Right cardiac atrium (tissue), 5 donors: Measurements from ENCODE around the gene JPH2. TPM values are rescaled to one million over a fixed set of nuclear protein-coding genes. Genes with fewer than 3 reads are reported as not detected.

Experiments
- ATAC-seq, 2 donors: fragments of 200-7000 bp; cut with Tn5 transposase; one replicate each; pipeline versions ENCODE4 v1.8.0 to v1.9.1; 2020; ENCODE audit warnings: moderate library complexity in 2 of 2, mild to moderate bottlenecking in 1 of 2
- DNase-seq, 3 donors: peaks; one replicate each; pipeline ENCODE4 v3.0.0-alpha.2; 2020
- H3K27ac ChIP-seq: one replicate; pipeline ENCODE4 v1.5.1; 2013; ENCODE audit warnings: mild to moderate bottlenecking, low read length, control low read depth, moderate library complexity
- H3K27me3 ChIP-seq: one replicate; pipeline ENCODE4 v1.6.1; 2013; ENCODE audit not compliant: control insufficient read depth, insufficient read depth
- H3K4me1 ChIP-seq: one replicate; pipeline ENCODE4 v1.6.1; 2013; ENCODE audit warnings: low read length; ENCODE audit not compliant: control insufficient read depth, insufficient read depth
- H3K4me3 ChIP-seq: one replicate; pipeline ENCODE4 v1.5.1; 2013; ENCODE audit warnings: low read length, control low read depth
- H3K9me3 ChIP-seq: one replicate; pipeline ENCODE4 v1.6.1; 2013; ENCODE audit warnings: low read length; ENCODE audit not compliant: control insufficient read depth
- WGBS: extraction: QIAGEN DNeasy Blood & Tissue Kit; methylation state at CpG from one replicate; pipeline ENCODE4 v1.1.7; 2013; 5-methylcytosine and 5-hydroxymethylcytosine counted together
- intact Hi-C, 4 donors: fragments of 100-400 bp; cut with DNase I; formaldehyde crosslinking; loops; one replicate each; pipeline versions ENCODE4 v1.11.0 to v1.14.0; 2022 to 2023
- polyA plus RNA-seq: library from polyadenylated mRNA; stranded (reverse); fragments of 200-250 nt; gene quantifications from one replicate; pipeline ENCODE4 v1.2.3, GENCODE V29; 2013
- total RNA-seq, 4 donors: library from RNA; stranded (reverse); fragmentation: NEBNext Ultra II Directional; extraction: Animal tissue kit (Norgen Biotek cat#: 25700); gene quantifications; one replicate each; pipeline ENCODE4 v1.2.1, GENCODE V29; 2021
- donor health status: healthy with polysubstance abuse.
- donor health status: DM: no; HTN: yes; CAD: no.
- donor health status: DM: no; HTN: no; CAD: no.
- donor health status: DM: no; HTN: yes; CAD: no; lungs with severe emphysema.
- donor health status: DM: yes; HTN: yes; CAD: no.

JPH2 gene
- total and polyA plus RNA-seq, 5 donors, result 78.2 to 117 (median 106) TPM

DNA sequence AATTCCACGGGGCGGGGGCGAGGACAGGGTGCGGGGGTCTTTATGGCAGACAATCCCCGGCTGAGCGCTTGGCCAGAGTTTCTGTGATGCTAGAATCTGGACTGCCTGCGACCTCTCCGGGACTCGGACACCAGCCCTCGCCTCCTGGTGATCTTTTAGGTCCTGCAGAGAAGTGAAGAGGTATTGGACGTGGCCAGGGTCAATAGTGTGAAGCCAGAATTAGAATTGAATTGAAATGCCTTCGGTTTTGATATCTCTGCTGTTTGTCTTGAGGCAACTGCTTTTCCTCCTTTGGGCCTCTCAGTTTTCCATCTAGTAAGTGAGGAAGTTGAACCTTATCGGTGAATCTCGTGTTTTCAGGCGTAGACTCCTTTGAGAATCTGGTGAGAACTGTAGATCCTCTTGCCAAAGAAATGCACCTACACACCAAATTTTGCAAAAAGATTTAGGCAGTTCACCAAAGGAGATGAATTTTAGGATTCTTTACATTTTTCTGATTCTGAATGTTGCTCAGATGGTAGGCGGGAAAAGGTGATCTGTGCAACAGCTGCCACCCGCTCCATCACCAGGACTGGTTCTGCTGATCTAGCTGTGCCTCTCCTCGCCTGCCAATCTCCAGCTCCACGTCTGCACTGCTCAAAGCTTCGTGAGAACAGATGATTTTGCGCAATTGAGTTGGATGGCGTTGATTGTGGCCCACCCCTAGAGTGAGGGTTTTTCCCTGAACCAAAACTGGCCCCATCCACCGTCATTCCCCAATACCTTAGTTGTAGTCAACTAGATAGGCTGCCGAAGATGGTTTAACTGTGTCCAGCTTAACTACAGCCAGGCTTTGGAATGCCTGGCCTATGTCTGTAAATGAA lies 24.4 kb upstream of the JPH2 start:
- ATAC-seq, result no peak
- Histone ChIP-seq H3K4me1 (peaks cover 2% of the 10 kb centered on the region), H3K4me3 (peak overlapping the region; percentile 74), H3K27ac (peak overlapping the region; percentile 87), H3K27me3 (no peaks in the 10 kb centered on the region), H3K9me3 (no peaks in the 10 kb centered on the region)
- 8% methylated on average over 24 of the region's 24 CpGs for WGBS
- intact Hi-C loops, result loop anchor here (10.0 kb wide), 4 partner anchors 173 to 523 kb away; no protein-coding TSS in a partner anchor
- DNase-seq, result peak in 2 of 3 donors; percentile 35 to 58

DNA sequence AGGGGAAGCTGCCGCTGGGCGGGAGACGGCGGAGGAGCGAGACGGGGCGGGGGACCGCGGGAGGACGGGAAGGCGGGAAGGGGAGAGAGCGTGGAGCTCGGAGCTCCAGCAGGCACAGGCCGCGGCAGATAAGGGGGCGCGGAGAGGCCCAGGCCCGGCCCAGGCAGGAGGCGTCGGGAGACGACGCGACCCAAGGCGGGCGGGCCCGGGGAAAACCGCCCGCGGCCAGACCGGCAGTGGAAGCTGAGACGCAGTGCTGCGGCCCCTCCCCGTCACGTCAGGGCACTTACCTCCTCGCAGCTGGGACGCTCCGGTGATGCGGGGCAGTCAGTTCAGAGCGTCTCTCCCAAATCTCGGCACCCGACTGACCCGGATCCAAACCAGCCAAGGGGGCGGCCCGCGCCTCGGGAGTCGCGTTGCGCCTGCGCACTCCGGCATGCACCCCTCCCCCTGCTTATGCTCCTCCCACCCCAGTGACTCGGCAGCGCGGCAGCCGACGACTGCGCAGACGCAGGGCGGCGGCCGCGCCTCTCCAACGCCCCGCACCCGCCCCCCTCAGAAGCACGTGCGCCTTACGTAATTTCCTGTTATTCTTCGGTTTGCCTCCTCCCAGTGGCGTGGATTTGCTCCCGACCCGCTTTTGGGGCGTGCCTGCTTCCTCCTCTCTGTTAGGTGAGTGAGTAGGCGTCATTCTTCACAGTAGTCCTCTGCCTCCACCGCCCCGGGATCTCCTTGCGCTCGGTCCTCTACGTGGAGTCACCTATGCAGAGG lies 23.6 kb upstream of the JPH2 start, which contains the start of gene OSER1:
Gene OSER1, minus strand, starts transcription at position 366 of the 771 bp plus-strand sequence. CDS start 3,814 bp downstream, outside the sequence.
- under 1% methylated on average over 79 of the region's 79 CpGs for WGBS
- peak; percentile 94 to 95 for ATAC-seq
- DNase-seq, result peak; percentile 95 to 99 (median 98)
- Histone ChIP-seq H3K27me3 (no peaks in the 10 kb centered on the region), H3K9me3 (no peaks in the 10 kb centered on the region), H3K4me1 (peaks cover 2% of the 10 kb centered on the region), H3K27ac (peak within 1 kb of the TSS; percentile 94), H3K4me3 (peak within 1 kb of the TSS; percentile 94)
- intact Hi-C loops, result loop anchor here (10.0 kb wide), 4 partner anchors 174 to 524 kb away; no protein-coding TSS in a partner anchor

DNA sequence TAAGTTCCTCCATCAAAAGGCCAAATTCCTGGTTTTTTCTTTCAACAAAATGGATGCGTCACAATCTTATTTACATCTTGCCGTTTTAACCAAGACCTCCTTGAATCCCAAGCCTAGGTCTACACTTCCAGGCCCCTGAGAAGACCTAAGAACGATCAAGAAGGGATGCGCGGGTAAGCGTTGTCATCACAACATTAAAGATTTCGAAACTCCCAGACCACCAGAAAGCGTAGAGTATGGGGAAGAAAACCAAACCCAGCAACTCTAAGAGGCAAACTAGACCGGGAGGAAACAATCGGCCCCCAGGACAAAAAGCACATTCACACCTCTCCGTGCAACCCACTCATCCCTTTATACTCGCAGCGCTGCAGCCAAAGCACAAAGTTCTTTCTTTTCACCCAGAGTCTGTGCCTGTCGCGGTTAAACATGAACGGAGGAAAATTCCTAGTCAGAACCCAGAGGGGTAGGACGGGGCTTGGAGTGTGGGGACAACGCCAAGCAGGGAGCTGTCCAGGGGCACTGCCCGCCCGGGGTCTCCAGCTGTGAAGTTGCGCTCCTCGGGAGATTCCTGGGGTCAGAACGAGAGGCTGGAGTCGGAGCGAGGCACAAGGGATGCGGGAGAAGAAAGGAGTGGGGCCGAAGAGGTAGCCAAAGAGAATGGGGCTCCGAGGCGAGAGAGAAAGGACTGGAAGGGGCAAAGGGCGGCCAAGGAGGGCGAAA lies 22.9 kb upstream of the JPH2 start:
- H3K27ac ChIP-seq, result peak overlapping the region; percentile 94
- H3K9me3 ChIP-seq, result no peaks in the 10 kb centered on the region
- DNase-seq, result no peak
- WGBS, result 1% methylated on average over 31 of the region's 31 CpGs
- H3K27me3 ChIP-seq, result no peaks in the 10 kb centered on the region
- intact Hi-C loops, result loop anchor here (10.0 kb wide), 4 partner anchors 175 to 525 kb away; no protein-coding TSS in a partner anchor
- peak; percentile 8 to 10 for ATAC-seq
- H3K4me3 ChIP-seq, result peak overlapping the region; percentile 94
- H3K4me1 ChIP-seq, result peaks cover 2% of the 10 kb centered on the region

DNA sequence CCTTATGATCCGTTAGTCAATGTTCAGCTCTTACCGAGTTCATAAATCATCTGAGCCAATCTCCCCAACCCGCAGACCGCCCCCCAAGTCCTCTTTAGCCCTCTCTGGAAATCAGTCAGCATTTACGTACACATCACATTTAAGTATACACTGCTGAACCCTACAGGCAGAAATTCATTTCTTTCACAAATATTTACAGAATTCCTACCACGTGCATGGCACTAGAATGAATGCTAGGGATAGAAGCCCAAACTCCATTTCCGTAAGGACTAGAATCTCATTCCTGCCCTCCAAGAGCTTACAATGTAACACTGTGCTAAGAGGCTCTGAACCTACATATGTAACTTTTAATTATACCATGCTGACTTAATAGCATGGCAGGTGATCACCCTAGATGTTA lies 21.8 kb upstream of the JPH2 start:
- peaks cover 2% of the 10 kb centered on the region for H3K4me1 ChIP-seq
- DNase-seq (no peak), ATAC-seq (no peak)
- 33% methylated on average over 7 of the region's 7 CpGs for WGBS
- no peaks in the 10 kb centered on the region for H3K27me3 ChIP-seq
- no peaks in the 10 kb centered on the region for H3K9me3 ChIP-seq
- H3K27ac ChIP-seq, result no peak overlapping the region
- intact Hi-C loops, result no loop called here
- H3K4me3 ChIP-seq, result peak overlapping the region; percentile 94

- Histone ChIP-seq H3K27me3 (no peaks in the 10 kb centered on the region), H3K9me3 (no peaks in the 10 kb centered on the region), H3K27ac (no peak overlapping the region), H3K4me1 (peaks cover 4% of the 10 kb centered on the region), H3K4me3 (peak overlapping the region; percentile 94)
- intact Hi-C loops, result no loop called here
- DNase-seq (no peak), ATAC-seq (no peak)
- WGBS, result 41% methylated on average over 7 of the region's 7 CpGs
Observed at GRCh38 chr20:44208165-44208564, 21.2 kb upstream of the JPH2 start.

GRCh38 chr20:44207126-44207723 lies 20.2 kb upstream of the JPH2 start:
- Histone ChIP-seq H3K4me1 (peaks cover 4% of the 10 kb centered on the region), H3K27me3 (no peaks in the 10 kb centered on the region), H3K4me3 (no peak overlapping the region), H3K27ac (no peak overlapping the region), H3K9me3 (no peaks in the 10 kb centered on the region)
- 30% methylated on average over 3 of the region's 3 CpGs for WGBS
- ATAC-seq (no peak), DNase-seq (no peak)
- intact Hi-C loops, result no loop called here

DNA sequence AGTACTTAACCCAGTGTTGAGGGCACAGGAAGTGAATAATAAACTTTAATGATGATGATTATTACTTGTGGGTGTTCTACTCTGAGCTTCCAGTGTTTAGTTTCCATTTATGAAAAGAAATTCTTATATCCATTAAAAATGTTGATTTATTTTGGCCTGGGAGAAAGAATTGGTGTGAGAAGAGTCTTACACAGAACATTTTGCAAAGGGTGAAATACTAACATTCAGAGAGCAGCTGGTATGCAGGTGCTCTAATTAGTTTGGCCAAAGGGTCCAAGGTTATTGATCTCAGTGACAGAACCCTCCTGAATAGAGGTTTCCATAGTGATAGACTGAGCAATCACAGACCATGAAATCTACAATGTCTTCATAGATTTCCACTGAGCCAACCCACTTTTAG lies 19.1 kb upstream of the JPH2 start:
- H3K27ac ChIP-seq, result no peak overlapping the region
- intact Hi-C loops, result no loop called here
- peaks cover 1% of the 10 kb centered on the region for H3K4me1 ChIP-seq
- ATAC-seq (no peak), DNase-seq (no peak)
- no peak overlapping the region for H3K4me3 ChIP-seq
- no peaks in the 10 kb centered on the region for H3K27me3 ChIP-seq
- no peaks in the 10 kb centered on the region for H3K9me3 ChIP-seq

DNA sequence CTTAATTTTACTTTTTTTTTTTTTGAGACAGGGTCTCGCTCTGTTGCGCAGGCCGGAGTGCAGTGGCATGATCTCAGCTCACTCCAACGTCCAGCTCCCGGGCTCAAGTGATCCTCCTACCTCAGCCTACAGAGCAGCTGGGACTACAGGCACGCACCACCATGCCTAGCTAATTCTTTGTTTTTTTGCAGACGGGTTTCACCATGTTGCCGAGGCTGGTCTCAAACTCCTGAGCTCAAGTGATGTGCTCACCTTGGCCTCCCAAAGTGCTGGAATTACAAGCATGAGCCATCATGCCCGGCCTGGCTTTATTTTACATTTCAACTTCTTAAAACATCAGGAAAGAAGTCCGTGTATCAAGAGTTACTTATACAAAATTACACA lies 17.8 kb upstream of the JPH2 start:
- Histone ChIP-seq H3K4me1 (peaks cover 6% of the 10 kb centered on the region), H3K27me3 (no peaks in the 10 kb centered on the region), H3K9me3 (no peaks in the 10 kb centered on the region), H3K4me3 (no peak overlapping the region), H3K27ac (no peak overlapping the region)
- 88% methylated on average over 10 of the region's 10 CpGs for WGBS
- DNase-seq (no peak), ATAC-seq (no peak)
- intact Hi-C loops, result no loop called here

- H3K27ac ChIP-seq, result peak overlapping the region; percentile 83
- H3K4me3 ChIP-seq, result no peak overlapping the region
- H3K27me3 ChIP-seq, result no peaks in the 10 kb centered on the region
- 92% methylated on average over 4 of the region's 4 CpGs for WGBS
- H3K9me3 ChIP-seq, result no peaks in the 10 kb centered on the region
- intact Hi-C loops, result no loop called here
- H3K4me1 ChIP-seq, result peaks cover 7% of the 10 kb centered on the region
- no peak for DNase-seq
- ATAC-seq, result peak; percentile 70 to 84
Observed at GRCh38 chr20:44204156-44204831, 17.3 kb upstream of the JPH2 start.

DNA sequence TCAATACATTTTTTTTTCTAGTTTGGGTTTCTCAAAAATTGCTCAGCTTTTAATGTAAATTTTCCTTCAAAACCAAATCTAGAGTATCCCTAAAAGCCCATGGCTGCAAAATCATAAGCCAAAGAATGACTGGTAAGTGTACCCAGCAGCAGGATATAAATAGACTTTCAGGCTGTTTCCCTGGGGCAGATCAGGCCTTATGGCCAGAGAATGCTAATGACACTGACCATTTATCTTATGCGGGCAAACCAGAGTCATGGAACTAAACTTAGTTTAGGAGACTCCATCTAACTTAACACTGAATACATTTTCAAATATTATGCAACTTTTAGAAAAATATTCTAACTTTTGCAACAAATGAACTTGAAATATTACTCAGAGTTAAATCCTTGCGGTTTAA lies 16.2 kb upstream of the JPH2 start:
- WGBS, result 75% methylated on average over 2 of the region's 2 CpGs
- intact Hi-C loops, result no loop called here
- DNase-seq (no peak), ATAC-seq (peak; percentile 61 to 72)
- Histone ChIP-seq H3K27me3 (no peaks in the 10 kb centered on the region), H3K27ac (no peak overlapping the region), H3K4me1 (peaks cover 7% of the 10 kb centered on the region), H3K9me3 (no peaks in the 10 kb centered on the region), H3K4me3 (no peak overlapping the region)
